Adipocyte (in vitro differentiated cells): Measurements from ENCODE around the gene FAM187B.
"Not testable (repeated sequence)": the region's sequence is repeated elsewhere in the genome, so short reads cannot be mapped to it uniquely, and the experiment has no call there.

Source experiments
- DNase-seq: peaks from one replicate; pipeline ENCODE4 v3.0.0-alpha.2; 2015; ENCODE audit warnings: low read depth
- H3K27me3 ChIP-seq: replicated peaks from 2 replicates; pipeline ENCODE4 v1.7.0; 2013; ENCODE audit warnings: mild to moderate bottlenecking, low read length, moderate library complexity; ENCODE audit not compliant: control insufficient read depth, insufficient read depth
- H3K36me3 ChIP-seq: 2 replicates; pipeline ENCODE4 v1.7.0; 2013; ENCODE audit warnings: low read length, mild to moderate bottlenecking, moderate library complexity; ENCODE audit not compliant: control insufficient read depth, insufficient read depth, severe bottlenecking
- H3K4me1 ChIP-seq: 2 replicates; pipeline ENCODE4 v1.7.0; 2013; ENCODE audit warnings: mild to moderate bottlenecking, low read length, moderate library complexity; ENCODE audit not compliant: control insufficient read depth, insufficient read depth
- H3K4me3 ChIP-seq: 2 replicates; pipeline ENCODE4 v1.7.0; 2013; ENCODE audit warnings: mild to moderate bottlenecking, low read length, moderate library complexity
- H3K9ac ChIP-seq: 2 replicates; pipeline ENCODE4 v1.7.0; 2013; ENCODE audit warnings: mild to moderate bottlenecking, low read length, moderate library complexity
- H3K9me3 ChIP-seq: 2 replicates; pipeline ENCODE4 v1.7.0; 2013; ENCODE audit warnings: mild to moderate bottlenecking, low read length, moderate library complexity; ENCODE audit not compliant: control insufficient read depth

Gene FAM187B

DNA sequence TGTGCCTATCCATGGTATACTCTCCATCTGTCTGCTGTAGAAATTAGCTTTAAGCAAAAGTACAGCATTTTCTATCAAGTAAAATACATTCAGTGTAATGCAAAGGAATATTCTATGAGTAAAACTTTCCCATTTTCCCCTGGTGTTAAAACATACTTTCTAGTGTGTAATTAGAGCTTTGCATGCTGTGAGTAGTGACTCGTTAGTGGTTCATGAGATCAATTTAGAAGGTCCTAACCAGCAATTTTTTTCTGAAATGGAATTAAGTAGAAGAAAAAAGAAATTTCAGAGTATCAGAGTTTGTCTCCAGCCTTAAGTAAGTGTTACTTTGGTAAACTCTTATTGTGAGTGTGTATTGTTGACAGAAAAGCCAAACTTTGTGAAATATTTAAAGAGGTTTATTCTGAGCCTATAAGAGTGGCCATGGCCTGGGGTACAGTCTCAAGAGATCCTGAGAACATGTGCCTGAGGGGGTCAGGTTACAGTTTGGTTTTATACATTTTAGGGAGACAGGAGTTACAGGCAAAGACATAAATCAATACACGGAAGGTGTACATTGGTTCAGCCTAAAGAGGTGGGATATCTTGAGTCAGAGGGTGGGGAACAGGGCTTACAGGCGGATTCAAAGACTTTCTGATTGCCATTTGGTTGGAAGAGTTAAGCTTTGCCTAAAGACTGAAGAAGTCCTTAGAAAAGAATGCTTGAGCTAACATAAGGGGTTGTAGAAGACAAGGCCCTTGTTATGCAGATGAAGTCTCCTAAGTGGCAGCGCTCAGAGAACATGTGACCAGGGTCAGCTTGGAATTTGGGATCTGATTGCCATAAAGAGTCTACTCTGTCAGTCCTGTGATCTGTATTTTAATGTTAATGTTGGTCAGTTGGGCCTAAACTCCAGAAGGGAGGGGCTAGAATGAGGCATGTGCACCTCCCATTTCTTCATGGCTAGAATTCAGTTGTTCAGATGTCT, 25.5 kb downstream of the FAM187B start:
- no peak overlapping the region for H3K4me3 ChIP-seq
- no peaks in the 10 kb centered on the region for H3K9me3 ChIP-seq
- peaks cover 24% of the 10 kb centered on the region for H3K27me3 ChIP-seq
- H3K9ac ChIP-seq, result no peak overlapping the region
- DNase-seq, result no peak
- no peaks in the 10 kb centered on the region for H3K4me1 ChIP-seq
- H3K36me3 ChIP-seq, result no peaks in the 10 kb centered on the region

DNA sequence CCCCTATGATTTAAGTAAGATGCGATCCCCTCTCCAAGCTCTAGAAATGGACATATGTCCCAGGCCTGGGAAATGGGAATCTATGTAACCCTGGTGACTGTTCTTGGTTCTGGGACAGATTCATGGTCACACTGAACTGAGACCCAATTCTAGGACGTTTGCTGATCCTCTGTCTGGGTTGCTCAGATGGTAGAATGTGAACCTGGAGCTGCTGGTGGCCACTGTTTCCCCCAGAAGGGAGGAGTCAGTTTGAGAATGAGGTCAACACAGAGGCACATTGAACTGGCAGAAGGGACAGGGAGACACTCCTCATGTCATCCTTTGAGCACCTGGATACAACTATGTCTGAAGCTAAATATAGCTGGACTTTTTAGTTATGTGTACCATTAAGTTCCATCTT, 29.1 kb downstream of the FAM187B start:
- no peak overlapping the region for H3K4me3 ChIP-seq
- H3K4me1 ChIP-seq, result peaks cover 6% of the 10 kb centered on the region
- H3K9ac ChIP-seq, result no peak overlapping the region
- no peak for DNase-seq
- H3K36me3 ChIP-seq, result no peaks in the 10 kb centered on the region
- no peaks in the 10 kb centered on the region for H3K9me3 ChIP-seq
- peaks cover 16% of the 10 kb centered on the region for H3K27me3 ChIP-seq

DNA sequence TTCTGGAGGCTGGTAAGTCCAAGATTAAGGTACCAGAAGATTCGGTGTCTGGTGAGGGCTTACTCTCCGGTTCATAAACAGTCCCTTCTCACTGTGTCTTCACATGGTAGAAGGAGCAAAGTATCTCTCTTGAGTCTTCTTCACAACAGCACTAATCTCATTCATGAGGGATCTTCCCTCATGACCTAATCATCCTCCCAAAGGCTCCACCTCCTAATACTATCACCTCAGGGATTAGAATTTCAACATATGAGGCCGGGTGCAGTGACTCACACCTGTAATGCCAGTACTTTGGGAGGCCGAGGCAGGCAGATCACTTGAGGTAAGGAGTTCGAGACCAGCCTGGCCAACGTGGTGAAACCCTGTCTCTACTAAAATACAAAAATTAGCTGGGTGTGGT, 31.7 kb downstream of the FAM187B start:
- peaks cover 16% of the 10 kb centered on the region for H3K27me3 ChIP-seq
- H3K4me3 ChIP-seq, H3K9ac ChIP-seq, H3K4me1 ChIP-seq, H3K36me3 ChIP-seq, DNase-seq, H3K9me3 ChIP-seq: not testable (repeated sequence)

DNA sequence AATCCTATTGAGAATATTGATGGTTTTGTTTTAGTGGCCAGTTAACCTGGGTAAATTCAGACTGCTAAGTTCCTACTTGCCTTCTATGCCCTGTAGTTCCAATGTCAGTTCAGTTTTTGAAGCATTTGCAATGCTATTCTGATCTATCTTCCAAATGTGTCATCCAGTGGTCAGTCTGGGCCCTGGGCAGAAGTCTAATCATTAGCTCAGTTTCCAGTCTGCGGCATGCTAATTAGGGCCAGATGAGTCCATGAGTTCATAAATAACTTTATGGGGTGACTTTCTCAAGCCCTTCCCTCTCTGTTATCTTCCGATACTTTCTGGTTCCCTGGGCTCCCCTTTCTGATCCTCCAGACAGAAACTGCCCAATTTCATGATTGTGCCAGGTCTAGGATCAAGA, 32.7 kb downstream of the FAM187B start:
- H3K4me1 ChIP-seq, result peaks cover 6% of the 10 kb centered on the region
- no peak for DNase-seq
- H3K9me3 ChIP-seq, result peaks cover 4% of the 10 kb centered on the region
- no peak overlapping the region for H3K9ac ChIP-seq
- H3K36me3 ChIP-seq, result no peaks in the 10 kb centered on the region
- H3K4me3 ChIP-seq, result no peak overlapping the region
- peaks cover 12% of the 10 kb centered on the region for H3K27me3 ChIP-seq

DNA sequence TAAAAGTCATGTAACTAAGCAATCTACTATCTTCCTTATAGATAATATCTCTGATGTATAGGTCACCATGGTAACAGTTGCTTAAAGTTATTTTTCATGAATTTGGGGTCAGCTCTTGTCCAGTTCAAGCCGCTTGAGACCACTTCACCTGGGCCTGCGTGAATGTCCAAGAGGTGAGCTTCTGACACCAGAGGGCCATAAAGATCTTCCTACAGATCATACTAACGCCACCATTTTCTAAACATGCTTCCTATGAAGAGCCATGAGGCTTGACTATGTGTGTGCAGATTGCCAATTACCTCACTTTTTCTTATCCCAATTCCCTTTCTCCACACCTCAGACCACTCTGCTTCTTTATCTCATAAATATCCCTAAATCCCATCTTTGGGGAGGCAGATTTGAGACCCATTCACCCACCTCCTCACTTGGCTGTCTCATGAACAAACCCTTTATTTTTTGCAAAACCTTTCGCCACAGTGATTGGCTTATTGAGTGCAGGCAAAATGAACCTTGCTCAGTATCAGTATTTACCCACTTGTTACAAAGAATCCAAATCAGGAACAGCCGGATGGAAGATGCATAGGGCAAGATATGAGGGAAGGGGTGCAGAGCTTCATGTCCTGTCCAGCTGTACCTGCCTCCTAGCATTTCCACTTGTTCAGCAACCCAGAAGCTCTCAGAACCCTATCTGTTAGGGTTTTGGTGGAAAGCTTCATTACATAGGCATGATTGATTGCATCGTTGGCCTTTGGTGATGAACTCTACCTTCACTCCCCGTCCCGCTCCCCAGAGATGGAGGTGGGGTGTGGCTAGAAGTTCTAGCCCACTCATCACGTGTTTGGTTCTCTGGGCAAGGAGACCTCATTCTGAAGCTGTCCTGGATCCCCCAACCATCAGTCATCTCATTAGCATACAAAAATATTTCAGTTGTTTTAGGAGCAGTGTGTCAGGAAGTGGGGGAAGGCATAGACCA, 34.2 kb downstream of the FAM187B start:
- no peak for DNase-seq
- H3K36me3 ChIP-seq, result no peaks in the 10 kb centered on the region
- peaks cover 6% of the 10 kb centered on the region for H3K4me1 ChIP-seq
- peaks cover 7% of the 10 kb centered on the region for H3K27me3 ChIP-seq
- H3K9ac ChIP-seq, result no peak overlapping the region
- peaks cover 4% of the 10 kb centered on the region for H3K9me3 ChIP-seq
- H3K4me3 ChIP-seq, result no peak overlapping the region

DNA sequence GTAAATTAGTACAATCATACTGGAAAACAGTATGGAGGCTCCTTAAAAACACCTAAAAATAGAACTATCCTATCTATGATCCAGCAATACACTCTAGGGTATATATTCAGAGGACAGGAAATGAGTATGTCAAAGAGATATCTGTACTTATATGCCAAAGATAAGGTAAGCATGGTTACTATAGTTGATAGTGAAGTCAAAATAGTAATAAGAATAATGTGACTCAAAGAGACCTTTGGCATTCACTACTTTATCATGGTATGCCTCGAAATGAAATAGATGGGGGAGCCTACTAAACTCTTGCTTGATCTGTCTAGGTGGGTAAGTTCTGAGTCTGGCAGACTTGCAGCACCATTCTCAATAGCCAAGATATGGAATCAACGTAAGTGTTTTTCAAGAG, 43.7 kb downstream of the FAM187B start:
- Histone ChIP-seq H3K27me3 (no peaks in the 10 kb centered on the region), H3K9ac (no peak overlapping the region), H3K36me3 (no peaks in the 10 kb centered on the region), H3K4me1 (no peaks in the 10 kb centered on the region), H3K4me3 (no peak overlapping the region), H3K9me3 (peaks cover 15% of the 10 kb centered on the region)
- DNase-seq, result no peak

DNA sequence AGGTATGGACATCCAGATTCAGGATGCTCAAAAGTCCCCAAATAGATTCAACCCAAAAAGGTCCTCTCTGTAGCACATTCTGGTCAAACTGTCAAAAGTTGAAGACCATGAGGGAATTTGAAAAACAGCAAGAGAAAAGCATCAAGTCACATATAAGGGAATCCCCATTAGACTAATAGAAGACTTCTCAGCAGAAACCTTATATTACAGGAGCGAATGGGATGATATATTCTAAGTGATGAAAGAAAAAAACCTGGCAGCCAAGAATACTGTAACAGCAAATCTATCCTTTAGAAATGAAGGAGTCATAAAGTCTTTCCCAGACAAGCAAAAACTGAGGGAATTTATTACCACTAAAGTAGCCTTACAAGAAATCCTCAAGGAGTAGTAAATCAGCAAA, 44.3 kb downstream of the FAM187B start:
- Histone ChIP-seq H3K27me3 (no peaks in the 10 kb centered on the region), H3K9ac (no peak overlapping the region), H3K4me3 (no peak overlapping the region), H3K9me3 (peaks cover 15% of the 10 kb centered on the region), H3K4me1 (peaks cover under 1% of the 10 kb centered on the region), H3K36me3 (no peaks in the 10 kb centered on the region)
- DNase-seq, result no peak

DNA sequence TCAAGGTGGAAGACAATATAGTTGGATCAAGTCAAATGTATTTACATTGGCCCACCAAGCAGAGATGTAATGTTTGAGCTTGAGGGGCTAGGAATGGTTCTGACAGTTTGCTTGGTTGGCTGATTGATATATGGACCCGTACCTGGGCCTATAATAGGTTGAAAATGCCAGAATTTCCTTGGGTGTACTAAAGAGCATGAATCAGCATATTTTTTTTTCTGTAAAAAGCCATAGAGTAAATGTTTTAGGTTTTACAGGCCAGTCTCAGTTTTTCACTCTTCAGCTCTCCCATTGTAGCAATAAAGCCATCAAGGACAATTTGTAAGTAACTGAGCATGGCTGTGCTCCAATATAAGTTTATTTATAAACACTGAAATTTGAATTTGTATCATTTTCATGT, 47.2 kb downstream of the FAM187B start:
- Histone ChIP-seq H3K27me3 (no peaks in the 10 kb centered on the region), H3K4me3 (no peak overlapping the region), H3K9me3 (peaks cover 15% of the 10 kb centered on the region), H3K9ac (no peak overlapping the region), H3K36me3 (no peaks in the 10 kb centered on the region), H3K4me1 (peaks cover 9% of the 10 kb centered on the region)
- no peak for DNase-seq

DNA sequence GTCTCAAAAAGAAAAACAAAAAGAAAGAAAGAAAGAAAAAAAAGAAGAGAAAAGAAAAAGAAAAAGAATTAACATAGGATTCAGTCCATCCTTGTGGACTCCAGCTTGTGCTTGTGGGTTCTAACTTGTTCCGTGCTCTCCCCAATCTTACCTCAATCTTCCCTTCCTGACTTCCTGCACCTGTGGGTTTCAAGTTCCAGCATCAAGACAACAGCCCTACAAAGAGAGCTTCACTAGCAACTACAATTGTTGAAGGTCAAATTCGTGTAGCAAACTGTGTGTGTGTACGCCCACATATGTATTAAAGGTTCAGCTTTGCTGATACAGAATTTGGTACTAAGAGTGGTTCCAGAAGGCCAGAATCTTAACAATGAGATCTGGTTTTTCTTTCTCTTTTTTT, 48.7 kb downstream of the FAM187B start:
- no peak for DNase-seq
- Histone ChIP-seq H3K27me3 (no peaks in the 10 kb centered on the region), H3K9me3 (peaks cover 9% of the 10 kb centered on the region), H3K4me3 (no peak overlapping the region), H3K36me3 (no peaks in the 10 kb centered on the region), H3K9ac (no peak overlapping the region), H3K4me1 (peaks cover 14% of the 10 kb centered on the region)

DNA sequence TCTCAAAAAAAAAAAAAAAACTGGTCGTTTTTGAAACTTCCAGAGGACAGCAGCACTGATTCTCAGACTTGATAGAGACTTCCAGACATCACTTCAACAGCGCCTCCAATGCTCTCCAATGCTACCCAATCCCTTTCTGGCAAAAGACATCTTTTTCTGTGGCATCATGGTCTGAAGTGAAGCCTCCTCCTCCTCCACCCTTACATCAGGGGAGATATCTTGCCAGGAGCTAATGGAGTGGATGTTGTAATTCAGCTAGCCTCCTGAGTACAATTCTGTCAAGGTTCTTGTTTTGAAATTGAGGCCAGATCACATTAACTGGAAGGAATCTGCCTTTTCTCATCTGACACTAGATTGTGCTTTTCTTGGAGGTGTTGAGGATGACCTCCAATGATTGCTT, 49.8 kb downstream of the FAM187B start:
- H3K4me1 ChIP-seq, result peaks cover 14% of the 10 kb centered on the region
- H3K36me3 ChIP-seq, result no peaks in the 10 kb centered on the region
- H3K9me3 ChIP-seq, result no peaks in the 10 kb centered on the region
- no peak overlapping the region for H3K4me3 ChIP-seq
- no peak for DNase-seq
- no peaks in the 10 kb centered on the region for H3K27me3 ChIP-seq
- H3K9ac ChIP-seq, result no peak overlapping the region
